ENCODE results near the gene CAB39L. TPM values are rescaled to one million over a fixed set of nuclear protein-coding genes. Genes with fewer than 3 reads are reported as not detected.

Gene CAB39L
- total and polyA plus RNA-seq, 9 of the 15 experiments (the other 6 are each of a cell fraction or from before 2014, with no cell fraction given): 1.1 to 4.2 (median 2.6) TPM

- intact Hi-C loops (cut with micrococcal nuclease) (loop anchor here (10.0 kb wide), 1 partner anchor 71 kb away; no protein-coding TSS in a partner anchor), in situ Hi-C loops (cut with MboI) (no loop called here)
- FAIRE-seq (no peak), DNase-seq (ENCODE audit: extremely low read depth in 1 of 4, low spot score in 3 of 4) (no peak), ATAC-seq (no peak)
- H2AFZ ChIP-seq (ENCODE audit: low read depth, low read length): no peak overlapping the region
- no peak overlapping the region for H3K27ac ChIP-seq (ENCODE audit: extremely low read depth, low read depth, low read length)
- TF ChIP-seq AFF4 (CRISPR knock-in tag; IDR thresholded peaks at IDR 0.05) (no peak), ETV5 (CRISPR knock-in tag; IDR thresholded peaks at IDR 0.05; ENCODE audit: low read depth) (no peak)
- no peaks in the 10 kb centered on the region for H3K27me3 ChIP-seq (ENCODE audit: control insufficient read depth in 2 of 2, insufficient read depth in 2 of 2, low read length in 2 of 2)
- no TSS peak for BruUV-seq (replicated peaks)
- no peaks in the 10 kb centered on the region; a peak in 2 of 5 replicates for H3K4me1 ChIP-seq (replicated peaks in 1 of 2; ENCODE audit: control insufficient read depth in 2 of 2, insufficient read depth in 2 of 2, low read length in 2 of 2)
- H3K9me1 ChIP-seq (ENCODE audit: control insufficient read depth, insufficient read depth, low read length): no peaks in the 10 kb centered on the region
- no peak overlapping the region for H3K9ac ChIP-seq (ENCODE audit: insufficient read depth in 1 of 2, low read depth in 2 of 2, low read length in 2 of 2)
- no peaks in the 10 kb centered on the region for H3K79me2 ChIP-seq (ENCODE audit: control insufficient read depth, insufficient read depth, low read length)
- POLR2A ChIA-PET: interaction anchor here (0.6 kb wide), 1 partner anchor 203 kb away, joined by 3 read pairs; no protein-coding TSS in a partner anchor
- no peaks in the 10 kb centered on the region for H3K9me3 ChIP-seq (replicated peaks; ENCODE audit: control insufficient read depth, insufficient read depth, low read depth, low read length)
- CTCF ChIA-PET (ENCODE audit: low intra/inter-chr PET ratio): no interaction called here
- 25% methylated on average over 2 of the region's 2 CpGs for WGBS (ENCODE audit: insufficient coverage, low coverage, missing lambda C conversion rate)
- no peaks in the 10 kb centered on the region for H3K36me3 ChIP-seq (ENCODE audit: control insufficient read depth, insufficient read depth, low read length)
- no peaks in the 10 kb centered on the region for H4K20me1 ChIP-seq (replicated peaks; ENCODE audit: control insufficient read depth, insufficient read depth, low read length)
- no peak overlapping the region for H3K4me3 ChIP-seq
- no peak overlapping the region for H3K4me2 ChIP-seq (ENCODE audit: insufficient read depth, low read length)
Observed at GRCh38 chr13:49343731-49344130, 100.1 kb downstream of the CAB39L start.

All from K562 (cell line).